GM18858 (cell line): Measurements from ENCODE around the gene PBOV1.

Experiments used
- ATAC-seq: cut with Tn5 transposase; IDR thresholded peaks from one replicate; pipeline ENCODE4 v1.9.1; 2021; ENCODE audit not compliant: unreplicated experiment

The PBOV1 gene

GRCh38 chr6:138205437-138206094 is 12.7 kb downstream of the PBOV1 start:
- no peak for ATAC-seq

GRCh38 chr6:138204792-138205384 is 13.4 kb downstream of the PBOV1 start:
- no peak for ATAC-seq

GRCh38 chr6:138204303-138204702 is 14.0 kb downstream of the PBOV1 start:
- ATAC-seq, result no peak

- no peak for ATAC-seq
These were observed 15.0 kb downstream of the PBOV1 start for GRCh38 chr6:138203315-138203714.

GRCh38 chr6:138201836-138202235 is 16.5 kb downstream of the PBOV1 start:
- no peak for ATAC-seq

GRCh38 chr6:138198430-138199091 is 19.7 kb downstream of the PBOV1 start:
- ATAC-seq, result no peak

GRCh38 chr6:138197570-138197969 is 20.7 kb downstream of the PBOV1 start:
- ATAC-seq, result no peak

- ATAC-seq, result no peak
These were observed 22.1 kb downstream of the PBOV1 start for GRCh38 chr6:138196122-138196738.

GRCh38 chr6:138194287-138194686 is 24.0 kb downstream of the PBOV1 start:
- no peak for ATAC-seq

- no peak for ATAC-seq
These were observed 29.9 kb downstream of the PBOV1 start for GRCh38 chr6:138188278-138188941.

- no peak for ATAC-seq
These were observed 31.1 kb downstream of the PBOV1 start for GRCh38 chr6:138187156-138187555.

- no peak for ATAC-seq
These were observed 34.1 kb downstream of the PBOV1 start for GRCh38 chr6:138184230-138184629.

GRCh38 chr6:138183790-138184134 is 34.5 kb downstream of the PBOV1 start:
- no peak for ATAC-seq

- no peak for ATAC-seq
These were observed 35.1 kb downstream of the PBOV1 start for GRCh38 chr6:138182939-138183789.

GRCh38 chr6:138176652-138177232 is 41.5 kb downstream of the PBOV1 start:
- no peak for ATAC-seq

GRCh38 chr6:138175596-138175995 is 42.7 kb downstream of the PBOV1 start:
- ATAC-seq, result no peak
